NCI-H128 (cell line): Measurements from ENCODE around the gene KRT27.
"Not testable (repeated sequence)": the region's sequence is repeated elsewhere in the genome, so short reads cannot be mapped to it uniquely, and the experiment has no call there.

ENCODE experiments used
- DNase-seq: peaks from one replicate; lab custom pipeline; 2025; ENCODE audit not compliant: unreplicated experiment; lab: John Stamatoyannopoulos, UW

The KRT27 gene

DNA sequence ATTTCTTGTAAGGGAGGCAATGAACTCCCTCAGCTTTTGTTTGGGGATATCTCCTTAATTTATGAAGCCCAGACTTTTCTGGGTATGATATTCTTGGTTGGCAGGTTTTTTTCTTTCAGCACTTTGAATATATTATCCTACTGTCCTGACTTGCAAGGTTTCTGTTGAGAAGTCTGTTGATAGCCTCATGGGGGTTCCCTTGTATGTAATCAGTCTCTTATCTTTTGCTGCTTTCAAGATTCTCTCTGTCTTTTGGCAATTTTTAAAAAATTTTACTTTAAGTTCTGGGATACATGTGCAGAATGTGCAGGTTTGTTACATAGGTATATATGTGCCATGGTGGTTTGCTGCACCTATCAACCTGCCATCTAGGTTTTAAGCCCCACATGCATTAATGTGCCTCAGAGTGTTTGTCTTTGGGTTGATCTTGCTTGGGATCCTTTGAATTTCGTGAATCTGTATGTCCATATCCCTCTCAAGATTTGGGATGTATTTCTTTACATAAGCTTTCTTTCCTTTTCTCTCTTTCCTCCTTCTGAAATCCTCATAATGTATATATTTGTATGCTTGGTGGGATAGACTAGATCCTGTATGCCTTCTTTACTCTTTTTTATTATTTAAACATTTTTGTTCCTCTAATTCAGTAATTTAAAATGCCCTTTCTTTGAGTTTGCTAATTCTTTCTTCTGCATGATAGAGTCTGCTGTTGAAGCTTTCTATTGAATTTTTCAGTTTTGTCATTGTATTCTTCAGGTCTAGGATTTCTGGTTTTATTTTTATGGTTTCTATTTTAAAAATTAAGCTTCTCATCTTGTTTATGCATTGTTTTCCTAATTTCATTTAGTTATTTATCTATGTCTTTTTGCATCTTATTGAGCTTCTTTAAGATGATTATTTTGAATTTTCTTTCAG is 22.0 kb downstream of the KRT27 start:
- no peak for DNase-seq

DNA sequence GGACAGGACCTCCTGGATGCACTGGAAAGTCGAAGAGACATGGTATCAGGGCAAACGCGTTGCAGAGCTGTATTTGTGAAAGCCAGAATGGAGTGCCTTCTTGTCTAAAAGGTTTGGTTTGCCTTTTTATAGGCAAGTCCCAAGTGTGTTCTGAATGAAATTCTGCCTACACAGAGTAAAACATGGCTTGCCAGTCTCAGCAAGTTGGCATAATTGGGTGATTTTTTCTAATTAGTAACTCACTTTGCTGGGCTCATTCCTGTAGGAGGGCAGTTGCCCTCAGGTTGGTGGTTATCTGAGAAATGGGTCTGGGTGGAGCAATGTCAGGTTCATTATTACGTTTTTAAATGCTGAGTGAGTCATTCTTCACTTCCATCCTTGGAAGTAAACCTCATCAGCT is 27.1 kb downstream of the KRT27 start, which contains the start of gene KRT25:
KRT25 (minus strand) TSS at position 101 of the 400 bp plus-strand sequence; CDS start at position 41, 60 bp downstream.
- no peak for DNase-seq

DNA sequence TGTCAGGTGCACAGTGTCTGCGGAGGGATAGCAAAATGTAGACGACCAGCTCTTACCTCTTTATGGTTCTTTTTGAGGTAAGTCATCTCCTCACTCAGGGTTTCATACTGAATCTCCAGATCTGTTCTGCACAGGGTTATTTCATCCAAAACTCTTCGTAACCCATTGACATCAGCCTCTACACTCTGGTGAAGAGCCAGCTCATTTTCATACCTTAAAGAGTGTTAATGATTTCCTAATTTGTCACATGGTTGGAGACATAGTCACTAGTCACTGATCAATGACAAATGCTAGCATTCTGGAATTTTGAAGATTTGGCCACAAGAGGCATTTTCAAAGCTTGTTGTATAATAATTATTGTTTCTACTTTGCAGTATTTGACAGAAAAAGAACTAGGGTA is 28.5 kb downstream of the KRT27 start:
- DNase-seq = no peak

GRCh38 chr17:40751065-40751464 is 31.3 kb downstream of the KRT27 start:
- no peak for DNase-seq

DNA sequence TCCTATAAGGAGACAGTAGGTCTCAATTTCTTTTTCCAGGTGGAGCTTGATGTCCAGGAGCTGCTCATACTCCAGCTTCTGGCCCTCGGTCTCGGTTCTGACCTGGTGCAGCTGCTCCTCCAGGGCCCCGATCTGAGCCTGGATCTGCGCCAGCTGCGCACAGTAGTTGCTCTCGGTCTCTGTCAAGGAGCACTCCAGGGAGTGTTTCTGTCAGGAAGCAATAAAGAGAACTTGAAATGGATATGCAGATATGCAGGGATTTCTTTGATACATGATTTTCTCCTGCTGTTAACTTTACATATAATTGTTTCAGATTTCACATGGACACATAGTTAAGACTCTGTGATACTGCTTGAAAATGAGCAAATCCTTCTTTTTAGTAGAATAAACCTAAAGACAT is 32.0 kb downstream of the KRT27 start:
- DNase-seq = no peak

- not testable (repeated sequence) for DNase-seq
Measured at GRCh38 chr17:40748666-40749065, 33.7 kb downstream of the KRT27 start.

- no peak for DNase-seq
Measured at GRCh38 chr17:40738553-40738952, 43.8 kb downstream of the KRT27 start.

GRCh38 chr17:40735016-40735415 is 47.3 kb downstream of the KRT27 start:
- DNase-seq = no peak

- no peak for DNase-seq
Measured at GRCh38 chr17:40734018-40734417, 48.3 kb downstream of the KRT27 start.

GRCh38 chr17:40730970-40731369 is 51.4 kb downstream of the KRT27 start:
- DNase-seq = no peak

DNA sequence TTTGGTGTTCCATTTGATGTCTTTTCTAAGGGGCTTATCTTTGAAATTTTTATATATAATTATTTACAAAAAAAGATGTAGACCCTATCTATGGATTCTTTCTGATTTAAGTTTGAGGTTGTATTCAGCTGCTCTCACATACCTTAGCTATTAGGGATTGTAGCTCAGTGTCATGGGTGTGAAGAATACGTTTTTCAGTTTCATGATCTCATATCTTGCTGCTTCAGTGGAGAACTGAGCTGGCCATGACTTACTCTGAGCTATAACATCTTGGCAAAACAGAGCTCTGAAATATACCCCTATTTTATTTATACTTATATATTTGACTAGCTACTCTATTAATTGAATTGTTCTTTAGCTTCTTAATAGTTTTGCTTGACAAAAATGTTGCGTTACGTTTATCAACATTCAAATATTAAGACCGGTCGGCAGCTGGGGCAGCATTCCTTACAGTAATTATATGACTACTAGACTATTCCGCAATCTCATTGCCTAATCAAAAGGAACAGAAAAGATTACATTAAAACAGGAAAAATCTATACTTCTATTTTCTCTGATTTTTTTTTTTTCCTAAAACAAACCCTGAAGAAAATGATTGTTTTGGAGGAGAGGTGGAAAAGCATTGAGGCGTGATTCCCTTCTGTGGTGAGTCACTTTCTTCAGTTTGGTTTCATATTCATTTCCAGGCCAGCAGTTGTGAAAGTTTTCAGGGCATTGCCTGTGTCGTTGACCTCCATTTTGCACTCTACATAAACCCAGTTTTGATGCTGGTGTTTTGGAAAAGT is 54.7 kb downstream of the KRT27 start:
- DNase-seq = no peak

DNA sequence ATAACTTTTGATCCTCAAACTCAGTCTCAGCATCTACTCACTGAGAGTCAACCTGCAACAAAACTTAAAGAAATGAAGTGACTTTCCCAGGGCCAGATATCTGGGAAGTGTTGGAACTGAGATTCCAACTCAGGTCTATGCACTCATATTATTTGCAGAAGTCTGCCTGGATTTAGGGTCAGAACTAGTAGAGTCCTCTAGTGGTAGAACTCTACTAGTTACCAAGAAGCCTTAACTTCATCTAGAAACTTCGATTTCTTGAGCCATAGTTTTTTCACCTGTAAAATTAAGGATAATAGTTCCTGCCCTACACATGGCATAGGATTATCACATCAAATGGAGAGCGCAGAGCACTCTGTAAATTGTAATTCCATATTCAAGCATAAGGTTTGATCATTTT is 55.4 kb downstream of the KRT27 start:
- no peak for DNase-seq
